ENCODE results near the gene TPRX2.
"Not testable (repeated sequence)": the region's sequence is repeated elsewhere in the genome, so short reads cannot be mapped to it uniquely, and the experiment has no call there.

TPRX2 gene

DNA sequence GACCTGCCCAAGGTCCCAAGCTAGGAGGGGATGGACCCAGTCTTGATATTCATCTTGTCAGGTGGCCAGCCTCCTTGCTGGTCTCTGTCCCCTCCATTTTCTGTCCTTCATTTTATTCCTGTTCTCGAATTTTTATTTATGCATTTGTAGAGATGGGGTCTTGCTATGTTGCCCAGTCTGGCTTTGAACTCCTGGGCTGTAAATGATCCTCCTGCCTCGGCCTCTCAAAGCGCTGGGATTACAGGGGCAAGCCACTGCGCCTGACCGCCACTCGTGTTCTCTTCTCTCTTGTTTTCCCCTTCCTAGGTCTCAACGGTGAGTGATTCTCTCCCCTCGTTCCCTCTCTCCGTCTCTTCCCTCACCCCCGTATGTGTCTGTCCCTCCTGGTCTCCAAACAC lies 10.6 kb upstream of the TPRX2 start:
- no peak for FAIRE-seq
- TF ChIP-seq, protein P1, sequence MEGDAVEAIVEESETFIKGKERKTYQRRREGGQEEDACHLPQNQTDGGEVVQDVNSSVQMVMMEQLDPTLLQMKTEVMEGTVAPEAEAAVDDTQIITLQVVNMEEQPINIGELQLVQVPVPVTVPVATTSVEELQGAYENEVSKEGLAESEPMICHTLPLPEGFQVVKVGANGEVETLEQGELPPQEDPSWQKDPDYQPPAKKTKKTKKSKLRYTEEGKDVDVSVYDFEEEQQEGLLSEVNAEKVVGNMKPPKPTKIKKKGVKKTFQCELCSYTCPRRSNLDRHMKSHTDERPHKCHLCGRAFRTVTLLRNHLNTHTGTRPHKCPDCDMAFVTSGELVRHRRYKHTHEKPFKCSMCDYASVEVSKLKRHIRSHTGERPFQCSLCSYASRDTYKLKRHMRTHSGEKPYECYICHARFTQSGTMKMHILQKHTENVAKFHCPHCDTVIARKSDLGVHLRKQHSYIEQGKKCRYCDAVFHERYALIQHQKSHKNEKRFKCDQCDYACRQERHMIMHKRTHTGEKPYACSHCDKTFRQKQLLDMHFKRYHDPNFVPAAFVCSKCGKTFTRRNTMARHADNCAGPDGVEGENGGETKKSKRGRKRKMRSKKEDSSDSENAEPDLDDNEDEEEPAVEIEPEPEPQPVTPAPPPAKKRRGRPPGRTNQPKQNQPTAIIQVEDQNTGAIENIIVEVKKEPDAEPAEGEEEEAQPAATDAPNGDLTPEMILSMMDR (IDR thresholded peaks at IDR 0.05; ENCODE audit: insufficient read depth, missing control alignments) = no peak
- no peak for DNase-seq (ENCODE audit: insufficient read length, low spot score)

DNA sequence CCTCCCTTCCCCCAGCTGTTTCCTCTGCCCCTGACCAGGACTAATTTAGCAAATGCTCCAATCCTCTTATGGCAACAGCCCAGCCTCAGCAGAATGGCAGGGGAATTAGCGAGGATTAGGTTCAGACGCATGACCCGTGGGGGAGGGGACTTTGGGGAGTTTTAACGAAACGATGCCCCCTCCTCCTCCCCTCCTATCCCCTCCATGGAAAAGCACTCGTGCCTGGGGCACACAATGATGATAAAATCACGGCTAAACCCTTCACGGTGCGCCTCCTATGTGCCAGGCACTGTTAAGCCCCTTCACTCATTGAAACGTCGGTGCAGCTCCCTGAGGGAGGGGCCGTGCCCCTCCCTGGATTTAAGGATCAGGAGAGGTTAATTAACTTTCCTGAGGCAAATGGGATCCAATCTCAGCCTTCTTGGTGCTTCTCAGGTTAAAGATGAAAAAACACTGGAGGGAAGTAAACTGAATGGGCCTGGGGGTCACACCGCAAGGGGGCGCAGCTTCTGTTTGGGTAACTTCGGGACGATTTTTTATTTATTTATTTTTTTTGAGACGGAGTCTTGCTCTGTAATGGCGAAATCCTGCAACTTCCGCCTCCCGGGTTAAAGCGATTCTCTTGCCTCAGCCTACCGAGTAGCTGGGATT lies 10.1 kb upstream of the TPRX2 start:
- TF ChIP-seq, protein P1 (IDR thresholded peaks at IDR 0.05; ENCODE audit: insufficient read depth, missing control alignments) = peak; percentile 42
- DNase-seq (ENCODE audit: insufficient read length, low spot score) = no peak
- FAIRE-seq = peak; percentile 96

DNA sequence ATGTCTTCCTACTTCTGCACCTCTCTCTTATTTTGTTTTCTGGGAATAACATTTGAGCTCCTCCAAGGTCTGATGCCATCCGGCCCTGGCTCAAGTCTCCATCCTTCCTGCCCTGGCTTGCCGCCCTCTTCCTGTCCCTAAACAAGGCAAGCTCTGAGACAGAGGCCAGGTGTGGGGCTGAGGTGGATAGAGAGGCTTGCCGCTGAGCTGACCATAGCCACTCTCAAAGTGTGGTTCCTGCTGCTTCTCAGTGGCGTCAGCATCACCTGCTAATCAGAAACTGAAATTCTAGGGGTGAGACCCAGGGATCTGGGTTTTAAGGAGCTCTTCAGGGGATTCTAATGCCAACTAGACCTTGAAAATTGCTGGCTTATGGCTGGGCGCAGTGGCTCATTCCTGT lies 6.0 kb upstream of the TPRX2 start:
- FAIRE-seq = no peak
- TF ChIP-seq, protein P1 (IDR thresholded peaks at IDR 0.05; ENCODE audit: insufficient read depth, missing control alignments) = no peak
- DNase-seq (ENCODE audit: insufficient read length, low spot score) = no peak

DNA sequence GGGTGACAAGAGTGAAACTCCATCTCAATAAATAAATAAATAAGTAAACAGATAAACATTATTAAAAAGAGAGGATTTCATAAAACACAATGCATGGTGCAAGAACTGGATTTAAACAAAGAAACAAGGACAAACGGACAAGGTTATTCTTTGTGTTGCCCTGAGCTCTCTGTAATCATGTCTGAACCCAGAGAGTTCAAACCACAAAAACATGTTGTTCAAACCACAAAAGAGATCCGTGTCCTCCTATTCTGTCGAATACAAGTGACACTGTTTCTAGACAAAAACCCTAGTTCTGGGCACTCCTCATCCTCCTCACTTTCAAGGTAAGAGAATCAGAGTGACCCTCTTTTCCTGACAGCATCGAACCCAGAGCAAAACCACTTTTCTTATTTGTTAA lies 4.6 kb upstream of the TPRX2 start:
- no peak for DNase-seq (ENCODE audit: insufficient read length, low spot score)
- TF ChIP-seq, protein P1 (IDR thresholded peaks at IDR 0.05; ENCODE audit: insufficient read depth, missing control alignments) = no peak
- FAIRE-seq = peak; percentile 32

DNA sequence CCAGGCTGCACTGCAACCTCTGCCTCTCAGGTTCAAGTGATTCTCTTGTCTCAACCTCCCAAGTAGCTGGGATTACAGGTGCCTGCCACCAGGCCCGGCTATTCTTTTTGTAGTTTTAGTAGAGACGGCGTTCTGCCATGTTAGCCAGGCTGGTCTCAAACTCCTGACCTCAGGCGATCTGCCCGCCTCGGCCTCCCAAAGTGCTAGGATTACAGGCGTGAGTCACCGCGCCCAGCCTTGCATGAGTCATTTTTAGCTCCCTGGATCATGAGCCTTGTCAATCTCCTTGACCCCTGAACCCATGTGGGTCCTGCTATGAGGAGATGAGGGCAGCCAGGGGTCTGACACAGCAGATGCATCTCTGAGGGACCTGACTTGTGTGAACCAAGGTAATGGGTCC lies 804 bp upstream of the TPRX2 start:
- not testable (repeated sequence) for FAIRE-seq; DNase-seq (ENCODE audit: insufficient read length, low spot score)

GRCh38 chr19:47859838-47860237 lies 803 bp downstream of the TPRX2 start:
- not testable (repeated sequence) for FAIRE-seq; DNase-seq (ENCODE audit: insufficient read length, low spot score)

GRCh38 chr19:47860602-47861297 lies 1.7 kb downstream of the TPRX2 start:
- TF ChIP-seq, protein P1 (IDR thresholded peaks at IDR 0.05; ENCODE audit: insufficient read depth, missing control alignments) = no peak
- no peak for DNase-seq (ENCODE audit: insufficient read length, low spot score)
- FAIRE-seq = no peak

DNA sequence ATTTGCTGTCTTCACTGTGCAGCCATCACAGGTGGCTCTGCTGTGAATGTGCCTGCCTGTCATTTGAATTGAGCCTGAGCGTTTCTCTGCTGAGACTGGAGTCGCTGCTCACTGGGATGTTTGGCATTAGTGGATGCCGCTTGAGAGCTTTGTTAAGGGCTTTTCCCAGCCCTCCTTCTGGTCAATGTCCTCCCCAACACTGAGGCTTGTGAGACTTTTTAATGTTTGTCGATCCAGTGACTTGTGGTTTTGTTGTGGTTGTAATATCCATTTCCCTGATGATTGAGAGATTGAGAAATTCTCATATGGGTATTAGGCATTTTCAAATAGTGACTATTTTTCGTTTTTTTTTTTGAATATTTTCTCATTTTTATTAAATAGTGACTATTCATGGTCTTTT lies 2.6 kb downstream of the TPRX2 start:
- TF ChIP-seq, protein P1 (IDR thresholded peaks at IDR 0.05; ENCODE audit: insufficient read depth, missing control alignments) = no peak
- DNase-seq (ENCODE audit: insufficient read length, low spot score) (no peak), FAIRE-seq (no peak)
